ENCODE measurements around the gene NAA20. TPM values are rescaled to one million over a fixed set of nuclear protein-coding genes. Genes with fewer than 3 reads are reported as not detected.

The NAA20 gene
- total and polyA plus RNA-seq, 2 donors = 42.3 to 58.7 TPM

- Histone ChIP-seq H3K36me3 (ENCODE audit: insufficient read depth) (peaks cover 4% of the 10 kb centered on the region), H3K4me1 (ENCODE audit: insufficient read depth) (no peaks in the 10 kb centered on the region), H3K27ac (ENCODE audit: low read depth) (peak within 1 kb of the TSS; percentile 63), H3K4me3 (ENCODE audit: low read depth, low read length) (peak within 1 kb of the TSS; percentile 77)
- DNase-seq (ENCODE audit: extremely low spot score) = peak; percentile 92
- under 1% methylated on average over 67 of the region's 67 CpGs for WGBS
Observed at GRCh38 chr20:20052074-20052970, 35.2 kb downstream of the NAA20 start, which contains the start of the genes CFAP61 and CRNKL1. TSS of gene CFAP61 (plus strand) at chr20:20052532. CDS start at chr20:20056654, 4,122 bp downstream. TSS of gene CRNKL1 (minus strand) at chr20:20052466. CDS start at chr20:20052342, 124 bp downstream.

DNA sequence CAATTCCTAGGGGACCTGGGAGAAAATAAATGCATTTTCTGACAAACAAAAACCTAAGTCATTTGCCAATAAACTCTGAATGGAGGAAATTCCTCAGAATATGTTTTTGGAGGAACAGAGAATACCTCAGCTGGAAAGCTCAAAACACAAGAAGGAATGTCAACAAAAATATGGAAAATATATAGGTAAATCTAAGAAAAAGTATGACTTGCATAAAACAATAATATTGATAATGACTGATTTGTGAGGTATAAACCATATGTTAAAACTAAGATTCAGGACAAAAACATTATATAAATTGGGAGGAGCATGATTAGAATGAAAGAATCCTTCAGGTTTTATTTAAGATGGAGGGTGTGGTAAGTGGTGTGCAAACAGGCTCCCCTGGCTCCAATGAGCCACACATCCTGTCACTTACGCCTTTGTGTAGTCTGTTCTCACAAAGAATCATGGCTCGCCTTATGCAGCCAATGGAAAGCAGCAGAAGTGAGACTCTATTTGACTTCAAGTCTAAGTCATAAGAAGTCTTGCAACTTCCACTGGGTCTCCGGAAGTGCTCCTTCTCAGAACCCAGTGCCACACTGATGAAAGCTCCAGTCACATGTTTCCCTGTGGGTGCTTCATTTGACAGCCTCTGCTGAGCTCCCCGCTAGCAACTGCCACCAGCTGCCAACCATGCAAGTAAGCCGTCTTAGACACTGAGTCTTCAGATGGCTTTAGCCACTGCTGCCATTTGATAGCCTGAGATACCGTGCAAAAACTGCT lies 43.3 kb downstream of the NAA20 start:
- Histone ChIP-seq H3K4me3 (ENCODE audit: low read depth, low read length) (no peak overlapping the region), H3K27ac (ENCODE audit: low read depth) (no peak overlapping the region), H3K36me3 (ENCODE audit: insufficient read depth) (no peaks in the 10 kb centered on the region), H3K4me1 (ENCODE audit: insufficient read depth) (no peaks in the 10 kb centered on the region)
- WGBS = 76% methylated on average over 6 of the region's 6 CpGs
- no peak for DNase-seq (ENCODE audit: extremely low spot score)

DNA sequence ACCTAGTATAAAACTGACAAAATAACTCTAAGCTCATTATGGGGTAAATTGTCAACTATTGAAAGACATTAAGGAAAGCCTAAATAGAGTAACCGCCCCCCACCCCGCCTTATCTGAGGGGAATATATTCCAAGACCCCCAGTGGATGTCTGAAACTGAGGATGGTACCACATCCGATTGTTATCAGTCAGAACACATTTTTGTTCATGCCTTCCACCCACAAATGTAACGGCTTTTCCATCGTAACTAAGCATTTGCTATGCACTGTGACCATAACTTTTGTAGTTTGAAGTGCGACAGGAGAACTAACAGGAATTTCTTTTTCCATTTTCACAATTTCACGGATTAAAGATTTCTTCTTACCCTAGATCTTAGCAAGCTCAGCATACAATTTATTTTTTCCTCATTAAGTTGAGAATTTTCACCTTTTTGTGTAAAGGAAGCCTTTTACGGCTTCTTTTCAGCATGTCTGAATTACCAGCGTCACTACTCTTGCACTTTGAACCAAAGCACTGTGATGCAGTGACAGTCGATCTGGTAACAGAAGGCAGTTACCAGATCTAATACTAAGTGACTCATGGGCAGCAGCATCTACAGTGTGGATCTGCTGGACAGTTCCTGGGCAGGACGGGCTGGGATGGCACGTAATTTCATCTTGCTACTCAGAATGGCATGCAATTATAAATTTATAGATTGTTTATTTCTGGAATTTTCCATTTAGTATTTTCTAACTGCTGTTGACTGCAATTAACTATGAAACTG lies 47.0 kb downstream of the NAA20 start:
- Histone ChIP-seq H3K27ac (ENCODE audit: low read depth) (no peak overlapping the region), H3K4me1 (ENCODE audit: insufficient read depth) (no peaks in the 10 kb centered on the region), H3K4me3 (ENCODE audit: low read depth, low read length) (no peak overlapping the region), H3K36me3 (ENCODE audit: insufficient read depth) (no peaks in the 10 kb centered on the region)
- DNase-seq (ENCODE audit: extremely low spot score) = no peak
- WGBS = 71% methylated on average over 12 of the region's 12 CpGs

DNA sequence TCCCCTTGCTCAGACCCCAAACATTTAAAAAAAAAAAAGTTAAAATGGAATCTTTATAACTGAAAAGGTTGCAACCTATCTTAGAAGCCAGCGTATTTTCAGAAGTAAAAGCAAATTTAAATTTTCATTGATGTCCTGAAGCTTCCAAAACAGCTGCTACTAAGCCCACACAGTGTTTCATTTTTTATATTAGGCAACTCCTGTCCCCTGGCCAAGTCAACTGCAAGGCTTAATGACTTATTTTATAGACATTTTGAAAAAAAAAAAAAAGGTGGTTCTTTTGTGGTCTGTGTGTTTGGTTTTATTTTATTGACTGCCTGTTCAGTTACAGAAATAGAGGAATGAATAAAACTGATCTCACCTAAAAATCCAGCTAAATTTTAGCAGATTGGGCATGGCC lies 48.2 kb downstream of the NAA20 start:
- no peak for DNase-seq (ENCODE audit: extremely low spot score)
- no peak overlapping the region for H3K4me3 ChIP-seq (ENCODE audit: low read depth, low read length)
- H3K4me1 ChIP-seq (ENCODE audit: insufficient read depth) = no peaks in the 10 kb centered on the region
- H3K36me3 ChIP-seq (ENCODE audit: insufficient read depth) = no peaks in the 10 kb centered on the region
- WGBS = 74% methylated on average over 1 of the region's 1 CpG
- H3K27ac ChIP-seq (ENCODE audit: low read depth) = no peak overlapping the region

DNA sequence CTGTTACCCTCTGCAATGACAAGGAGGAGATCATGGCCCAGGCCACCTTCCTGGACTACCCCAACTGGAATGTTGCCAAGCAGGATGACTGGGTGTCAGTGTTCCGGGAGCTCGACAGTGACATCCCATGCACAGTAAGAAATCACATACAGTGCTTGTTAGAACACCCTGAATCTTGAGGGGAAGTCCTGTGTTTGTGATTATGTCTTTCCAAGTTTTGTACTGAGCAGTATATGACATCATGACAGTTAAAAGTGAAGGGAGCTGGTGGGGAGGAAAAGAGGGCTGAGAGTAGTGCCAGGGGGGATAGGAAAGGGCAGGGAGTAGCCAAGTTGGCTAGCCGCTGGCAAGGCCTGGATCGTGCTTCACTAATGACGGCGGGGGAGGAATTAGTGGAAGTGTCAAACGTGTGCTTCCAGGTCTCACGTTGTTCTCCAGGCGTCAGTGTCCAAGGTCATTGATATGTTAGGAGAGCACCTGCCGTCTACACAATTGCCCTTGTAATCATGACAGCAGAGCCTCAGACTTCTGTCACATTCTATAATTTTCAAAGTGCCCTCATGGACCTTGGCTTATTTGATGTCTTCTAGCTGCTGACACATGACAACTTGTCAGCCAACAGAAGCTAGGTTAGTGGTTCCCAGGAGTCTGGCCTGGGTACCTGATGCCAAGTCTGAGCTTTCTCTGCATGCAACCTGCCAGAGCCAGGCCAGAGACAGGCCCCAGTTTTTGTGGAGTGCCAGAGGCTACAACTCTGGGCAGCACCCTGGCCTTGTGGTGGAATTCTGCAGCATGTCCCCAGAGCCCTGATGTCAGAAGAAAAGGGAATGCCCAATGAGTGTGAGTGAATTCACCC lies 53.9 kb downstream of the NAA20 start:
- Histone ChIP-seq H3K36me3 (ENCODE audit: insufficient read depth) (no peaks in the 10 kb centered on the region), H3K4me3 (ENCODE audit: low read depth, low read length) (no peak overlapping the region), H3K4me1 (ENCODE audit: insufficient read depth) (no peaks in the 10 kb centered on the region), H3K27ac (ENCODE audit: low read depth) (no peak overlapping the region)
- 67% methylated on average over 10 of the region's 10 CpGs for WGBS
- no peak for DNase-seq (ENCODE audit: extremely low spot score)

- no peaks in the 10 kb centered on the region for H3K4me1 ChIP-seq (ENCODE audit: insufficient read depth)
- no peak overlapping the region for H3K27ac ChIP-seq (ENCODE audit: low read depth)
- DNase-seq (ENCODE audit: extremely low spot score) = no peak
- WGBS = 45% methylated on average over 15 of the region's 15 CpGs
- H3K4me3 ChIP-seq (ENCODE audit: low read depth, low read length) = no peak overlapping the region
- H3K36me3 ChIP-seq (ENCODE audit: insufficient read depth) = no peaks in the 10 kb centered on the region
Observed at GRCh38 chr20:20073801-20074371, 56.7 kb downstream of the NAA20 start.

DNA sequence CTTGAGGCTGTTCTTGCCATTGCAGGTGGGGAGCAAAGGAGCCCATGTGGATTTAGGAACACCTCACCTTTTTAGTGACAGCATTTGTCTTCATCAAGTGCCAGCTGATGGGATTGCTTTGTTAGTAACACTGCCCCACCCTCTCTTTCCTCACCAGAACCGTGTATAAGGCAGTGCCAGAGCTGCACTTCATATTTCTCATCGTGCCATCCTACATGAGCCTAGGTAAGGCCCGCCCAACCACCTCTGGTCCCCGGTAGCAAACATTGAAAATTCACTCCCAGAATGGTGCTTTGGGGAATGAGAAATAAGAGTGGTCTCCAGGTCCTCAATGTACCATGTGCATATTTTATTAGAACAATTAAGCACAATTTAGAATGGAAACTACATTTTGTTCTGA lies 57.9 kb downstream of the NAA20 start:
- no peaks in the 10 kb centered on the region for H3K36me3 ChIP-seq (ENCODE audit: insufficient read depth)
- no peak overlapping the region for H3K4me3 ChIP-seq (ENCODE audit: low read depth, low read length)
- no peak overlapping the region for H3K27ac ChIP-seq (ENCODE audit: low read depth)
- WGBS = 87% methylated on average over 4 of the region's 4 CpGs
- no peaks in the 10 kb centered on the region for H3K4me1 ChIP-seq (ENCODE audit: insufficient read depth)
- no peak for DNase-seq (ENCODE audit: extremely low spot score)

DNA sequence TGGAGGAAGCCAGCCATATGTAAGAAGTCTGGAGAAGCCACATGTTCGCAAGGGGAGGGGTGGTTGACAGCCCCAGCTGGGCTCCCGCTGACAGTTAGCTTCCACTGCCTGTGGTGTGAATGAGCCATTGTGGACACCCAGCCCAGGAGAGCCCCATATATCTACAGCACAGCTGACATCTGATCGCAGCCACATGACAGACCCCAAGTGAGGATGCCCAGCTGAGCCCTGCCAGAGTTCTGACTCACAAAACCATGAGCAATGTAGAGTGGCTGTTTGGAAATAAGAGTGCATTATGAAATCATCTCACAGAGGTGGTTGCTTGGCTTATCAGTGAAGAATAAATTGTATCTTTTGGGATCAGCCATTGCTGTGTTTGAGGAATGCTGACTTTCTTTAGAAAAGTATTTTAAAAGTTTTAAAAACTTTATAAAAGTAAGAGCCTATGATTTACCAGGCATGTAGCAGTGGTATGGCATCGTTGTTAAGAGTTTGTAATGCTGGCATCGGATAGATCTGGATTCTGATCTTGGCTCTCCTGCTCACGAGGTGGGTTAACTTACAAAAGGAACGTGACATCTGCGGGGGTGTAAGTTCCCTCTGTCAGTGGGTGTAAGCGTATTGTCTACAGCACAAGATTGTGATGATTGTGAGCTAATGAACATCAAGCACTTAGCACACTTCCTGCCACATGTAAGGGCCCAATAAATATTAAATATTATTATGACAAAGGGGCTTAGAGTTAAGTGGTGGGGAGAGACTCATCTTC lies 59.3 kb downstream of the NAA20 start:
- no peaks in the 10 kb centered on the region for H3K4me1 ChIP-seq (ENCODE audit: insufficient read depth)
- no peak overlapping the region for H3K4me3 ChIP-seq (ENCODE audit: low read depth, low read length)
- DNase-seq (ENCODE audit: extremely low spot score) = no peak
- H3K36me3 ChIP-seq (ENCODE audit: insufficient read depth) = no peaks in the 10 kb centered on the region
- H3K27ac ChIP-seq (ENCODE audit: low read depth) = no peak overlapping the region
- WGBS = 70% methylated on average over 9 of the region's 9 CpGs

DNA sequence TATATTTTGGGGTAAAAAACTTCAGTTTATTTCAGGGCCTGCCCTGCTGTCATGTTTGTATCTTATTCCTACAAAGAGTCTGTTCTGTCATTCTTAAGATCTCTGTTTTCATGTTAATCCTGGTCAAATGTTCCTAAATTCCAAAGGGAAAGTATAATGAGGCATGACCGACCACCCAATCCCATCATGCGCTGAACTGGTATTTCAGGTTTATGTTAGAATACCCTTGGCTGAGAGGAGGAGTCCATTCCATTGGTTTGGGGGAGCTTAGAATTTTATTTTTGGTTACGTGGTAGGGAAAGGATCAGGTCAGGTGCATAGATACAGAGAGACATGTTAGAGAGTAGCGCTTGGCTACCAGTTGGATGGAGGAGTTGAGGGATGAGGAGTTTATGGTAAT lies 60.9 kb downstream of the NAA20 start:
- WGBS = 90% methylated on average over 4 of the region's 4 CpGs
- H3K4me3 ChIP-seq (ENCODE audit: low read depth, low read length) = no peak overlapping the region
- H3K27ac ChIP-seq (ENCODE audit: low read depth) = no peak overlapping the region
- no peaks in the 10 kb centered on the region for H3K36me3 ChIP-seq (ENCODE audit: insufficient read depth)
- no peaks in the 10 kb centered on the region for H3K4me1 ChIP-seq (ENCODE audit: insufficient read depth)
- DNase-seq (ENCODE audit: extremely low spot score) = no peak

GRCh38 chr20:20079102-20079784 lies 62.1 kb downstream of the NAA20 start:
- no peak overlapping the region for H3K27ac ChIP-seq (ENCODE audit: low read depth)
- no peak for DNase-seq (ENCODE audit: extremely low spot score)
- no peak overlapping the region for H3K4me3 ChIP-seq (ENCODE audit: low read depth, low read length)
- H3K4me1 ChIP-seq (ENCODE audit: insufficient read depth) = no peaks in the 10 kb centered on the region
- no peaks in the 10 kb centered on the region for H3K36me3 ChIP-seq (ENCODE audit: insufficient read depth)
- 31% methylated on average over 5 of the region's 5 CpGs for WGBS

All from urinary bladder (tissue), 4 donors.